Activated T-cell treated with anti-CD3 and anti-CD28 coated beads, Interleukin-2, amount 50 U/mL, for 4 hours (primary cell): ENCODE measurements around the gene UBE2E1. TPM values are rescaled to one million over a fixed set of nuclear protein-coding genes. Genes with fewer than 3 reads are reported as not detected.

Source experiments
- ATAC-seq, 2 donors: fragments of 200-7000 bp; cut with Tn5 transposase; one replicate each; pipeline ENCODE4 v1.10.0; 2021
- DNase-seq: peaks from one replicate; pipeline ENCODE4 v3.0.0-alpha.2; 2020
- H3K27me3 Mint-ChIP-seq: one replicate; pipeline ENCODE4 v1.8.0; 2021; ENCODE audit warnings: low read depth, mixed read lengths
- H3K36me3 Mint-ChIP-seq: one replicate; pipeline ENCODE4 v1.8.0; 2022; ENCODE audit warnings: mixed read lengths; ENCODE audit not compliant: insufficient read depth
- H3K4me1 Mint-ChIP-seq: one replicate; pipeline ENCODE4 v1.8.0; 2021; ENCODE audit warnings: low read depth, mixed read lengths
- H3K4me3 Mint-ChIP-seq: one replicate; pipeline ENCODE4 v1.8.0; 2021; ENCODE audit warnings: mild to moderate bottlenecking, moderate library complexity, mixed read lengths
- H3K9me3 Mint-ChIP-seq: one replicate; pipeline ENCODE4 v1.8.0; 2021; ENCODE audit warnings: mixed read lengths
- total RNA-seq, 3 donors: library from RNA; stranded (reverse); gene quantifications; one replicate each; pipeline ENCODE4 v1.2.1, GENCODE V29; 2021

UBE2E1 gene
- 10 to 100 TPM; 52.9 to 56.3 (median 54.1) TPM for total RNA-seq

GRCh38 chr3:23805633-23806533, at the start of gene UBE2E1:
TSS of gene UBE2E1 (plus strand) at chr3:23805955. CDS start at chr3:23807270, 1,315 bp downstream.
- peaks cover 4% of the 10 kb centered on the region for H3K36me3 Mint-ChIP-seq
- peak within 1 kb of the TSS; percentile 92 for H3K4me3 Mint-ChIP-seq
- H3K27me3 Mint-ChIP-seq = no peaks in the 10 kb centered on the region
- peaks cover 37% of the 10 kb centered on the region for H3K4me1 Mint-ChIP-seq
- DNase-seq (peak; percentile 63), ATAC-seq (peak; percentile 69 to 71)
- no peaks in the 10 kb centered on the region for H3K9me3 Mint-ChIP-seq

GRCh38 chr3:23756206-23756840, 49.4 kb upstream of the UBE2E1 start:
- no peak overlapping the region for H3K4me3 Mint-ChIP-seq
- ATAC-seq = no peak
- H3K9me3 Mint-ChIP-seq = no peaks in the 10 kb centered on the region

DNA sequence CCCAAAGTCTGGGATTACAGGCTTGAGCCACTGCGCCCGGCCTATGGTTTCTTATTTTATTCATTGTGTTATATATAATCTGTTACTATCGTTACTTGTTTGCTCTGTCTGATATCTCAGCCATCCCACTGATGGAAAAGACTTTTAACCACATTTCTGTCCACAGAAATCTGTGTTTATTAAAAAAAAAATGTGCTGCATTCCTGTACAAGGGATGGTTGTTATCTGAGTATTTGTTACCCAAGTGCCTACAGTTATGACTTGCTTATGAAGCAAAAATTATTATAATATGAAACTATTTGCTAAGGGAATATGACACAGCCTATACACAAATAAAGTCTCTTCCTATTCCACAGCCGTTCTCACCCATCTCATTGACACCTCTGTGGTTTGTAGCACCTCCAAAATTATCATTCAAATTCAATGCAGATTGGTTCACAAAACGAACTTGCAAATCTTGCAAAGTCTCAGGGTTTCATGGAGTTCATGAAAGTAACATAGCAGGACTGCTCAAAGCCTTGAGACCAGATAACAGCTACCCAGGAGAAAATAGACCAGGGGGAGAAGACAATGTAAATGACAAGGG, 47.4 kb upstream of the UBE2E1 start:
- DNase-seq (no peak), ATAC-seq (no peak)
- Mint-ChIP-seq H3K4me1 (peaks cover 26% of the 10 kb centered on the region), H3K4me3 (no peak overlapping the region), H3K27me3 (peaks cover 2% of the 10 kb centered on the region), H3K36me3 (no peaks in the 10 kb centered on the region), H3K9me3 (no peaks in the 10 kb centered on the region)

More at GRCh38 chr3:23756206-23756840, 49.4 kb upstream of the UBE2E1 start:
- DNase-seq = no peak
- Mint-ChIP-seq H3K36me3 (no peaks in the 10 kb centered on the region), H3K4me1 (peaks cover 13% of the 10 kb centered on the region), H3K27me3 (peaks cover 2% of the 10 kb centered on the region)

- Mint-ChIP-seq H3K4me1 (peaks cover 26% of the 10 kb centered on the region), H3K4me3 (no peak overlapping the region)
These were observed 45.4 kb upstream of the UBE2E1 start for GRCh38 chr3:23760325-23760724.

DNA sequence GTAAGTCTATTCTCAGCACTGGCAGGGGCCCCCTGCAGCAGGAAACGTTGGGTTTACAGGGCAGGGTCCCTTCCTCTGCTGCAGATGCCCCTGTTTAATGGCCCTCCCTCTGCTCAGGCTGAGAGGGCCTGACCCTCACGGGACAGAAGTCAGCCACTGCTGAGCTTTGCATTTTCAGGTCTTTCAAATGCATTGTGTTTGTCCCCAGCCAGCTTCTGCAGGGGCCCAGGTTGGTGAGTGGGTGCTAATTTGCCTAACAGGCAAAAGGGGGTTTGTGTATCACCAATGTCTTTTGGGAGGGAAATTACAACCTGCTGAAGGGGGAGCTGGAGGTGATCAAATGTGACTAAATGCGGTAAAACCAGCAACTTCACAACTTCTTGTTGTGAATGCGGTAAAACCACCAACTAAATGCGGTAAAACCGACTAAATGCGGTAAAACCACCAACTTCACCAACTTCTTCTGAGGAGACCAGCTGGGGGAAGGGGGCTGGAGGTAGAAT, 44.8 kb upstream of the UBE2E1 start:
- ATAC-seq (peak; percentile 62 to 67), DNase-seq (no peak)
- Mint-ChIP-seq H3K27me3 (peaks cover 2% of the 10 kb centered on the region), H3K4me1 (peaks cover 26% of the 10 kb centered on the region), H3K4me3 (no peak overlapping the region), H3K36me3 (no peaks in the 10 kb centered on the region), H3K9me3 (no peaks in the 10 kb centered on the region)

More at GRCh38 chr3:23760325-23760724, 45.4 kb upstream of the UBE2E1 start:
- Mint-ChIP-seq H3K36me3 (no peaks in the 10 kb centered on the region), H3K27me3 (peaks cover 2% of the 10 kb centered on the region), H3K9me3 (no peaks in the 10 kb centered on the region)
- DNase-seq = no peak
- ATAC-seq = peak in 1 of 2 donors; percentile 6

DNA sequence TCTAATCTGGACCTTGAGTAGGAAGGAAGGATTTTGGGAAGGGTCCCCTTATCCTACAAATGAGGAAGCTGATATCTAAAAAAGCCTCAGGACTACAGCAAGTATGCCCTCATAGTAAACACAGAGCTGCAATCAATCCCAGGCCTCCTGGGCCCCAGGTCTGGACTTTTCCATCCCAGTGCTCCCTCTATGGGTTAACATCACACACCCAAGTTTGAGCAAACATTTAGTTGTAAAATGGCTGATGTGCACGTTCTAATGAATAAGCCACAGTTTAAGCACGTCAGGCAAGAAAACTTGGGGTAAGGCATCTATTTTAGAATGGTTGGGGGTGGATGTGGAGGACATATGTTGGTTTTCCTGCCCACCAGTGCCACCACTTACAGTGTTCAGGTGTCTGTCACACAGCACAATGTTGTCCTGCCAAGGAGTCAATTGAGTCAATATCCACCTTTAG, 44.3 kb upstream of the UBE2E1 start:
- H3K36me3 Mint-ChIP-seq = no peaks in the 10 kb centered on the region
- H3K9me3 Mint-ChIP-seq = no peaks in the 10 kb centered on the region
- peaks cover 26% of the 10 kb centered on the region for H3K4me1 Mint-ChIP-seq
- H3K4me3 Mint-ChIP-seq = no peak overlapping the region
- H3K27me3 Mint-ChIP-seq = peaks cover 2% of the 10 kb centered on the region
- peak in 1 of 2 donors; percentile 27 for ATAC-seq
- no peak for DNase-seq

GRCh38 chr3:23762214-23762613, 43.5 kb upstream of the UBE2E1 start:
- DNase-seq (no peak), ATAC-seq (peak in 1 of 2 donors; percentile 70)
- H3K36me3 Mint-ChIP-seq = no peaks in the 10 kb centered on the region
- H3K4me1 Mint-ChIP-seq = peaks cover 26% of the 10 kb centered on the region
- H3K4me3 Mint-ChIP-seq = peak overlapping the region; percentile 0
- peaks cover 2% of the 10 kb centered on the region for H3K27me3 Mint-ChIP-seq
- no peaks in the 10 kb centered on the region for H3K9me3 Mint-ChIP-seq

DNA sequence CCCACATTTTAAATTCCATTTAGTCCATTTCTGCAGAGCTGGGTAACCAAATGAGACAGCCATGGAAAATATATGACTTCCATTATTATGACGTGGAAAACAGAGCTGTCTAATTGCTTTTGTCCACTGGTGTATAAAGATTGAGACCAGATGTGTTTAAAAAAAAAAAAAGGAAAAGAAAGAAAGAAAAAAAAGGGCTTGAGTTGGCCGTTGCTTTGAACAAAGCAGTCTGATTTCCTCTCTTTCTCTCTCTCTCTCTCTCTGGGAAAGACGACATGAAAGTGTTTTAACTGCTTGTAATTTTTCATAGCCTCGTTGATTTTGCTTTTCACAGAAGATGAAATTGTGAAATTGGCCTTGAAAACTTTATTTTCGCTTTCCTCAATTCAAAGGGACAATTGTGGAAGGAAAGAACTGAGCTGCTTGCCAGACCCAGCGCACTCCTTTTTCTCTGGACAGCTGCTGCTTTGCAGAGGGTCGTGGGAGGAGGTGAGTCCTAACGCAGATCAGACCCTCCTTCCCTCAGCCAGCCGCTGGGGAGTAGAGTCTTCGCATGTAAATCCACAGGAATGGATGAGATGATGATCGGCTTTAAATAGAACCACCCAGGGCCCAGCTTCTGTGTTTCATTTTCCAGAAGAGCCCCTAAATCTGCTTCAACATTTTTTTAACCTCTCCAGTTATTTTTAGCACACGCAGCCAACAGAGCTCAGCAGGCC, 42.8 kb upstream of the UBE2E1 start:
- DNase-seq (no peak), ATAC-seq (no peak)
- no peaks in the 10 kb centered on the region for H3K9me3 Mint-ChIP-seq
- peaks cover 2% of the 10 kb centered on the region for H3K27me3 Mint-ChIP-seq
- no peaks in the 10 kb centered on the region for H3K36me3 Mint-ChIP-seq
- peaks cover 26% of the 10 kb centered on the region for H3K4me1 Mint-ChIP-seq
- H3K4me3 Mint-ChIP-seq = peak overlapping the region; percentile 0

DNA sequence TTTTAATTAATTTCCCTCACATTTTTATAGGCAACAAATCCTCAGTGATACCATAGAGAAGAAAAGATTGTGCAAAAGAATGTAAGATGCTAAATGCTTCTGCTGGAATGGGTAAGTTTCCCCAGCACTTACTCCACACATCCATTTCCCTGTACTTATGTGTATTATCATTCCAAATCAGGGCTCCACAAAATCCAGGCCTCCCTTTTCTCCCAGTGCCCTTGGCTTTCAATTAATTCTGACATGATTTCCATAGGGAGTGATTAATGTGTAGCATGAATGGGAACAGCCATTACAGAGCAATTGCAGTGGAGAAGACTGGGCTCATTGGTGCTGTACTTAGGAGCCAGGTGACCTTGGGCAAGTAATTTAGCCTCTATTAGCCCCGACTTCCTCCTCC, 41.3 kb upstream of the UBE2E1 start:
- DNase-seq (no peak), ATAC-seq (no peak)
- no peaks in the 10 kb centered on the region for H3K27me3 Mint-ChIP-seq
- no peak overlapping the region for H3K4me3 Mint-ChIP-seq
- no peaks in the 10 kb centered on the region for H3K9me3 Mint-ChIP-seq
- H3K4me1 Mint-ChIP-seq = peaks cover 23% of the 10 kb centered on the region
- no peaks in the 10 kb centered on the region for H3K36me3 Mint-ChIP-seq

- no peaks in the 10 kb centered on the region for H3K9me3 Mint-ChIP-seq
- no peak for ATAC-seq
- no peaks in the 10 kb centered on the region for H3K36me3 Mint-ChIP-seq
- H3K4me1 Mint-ChIP-seq = peaks cover 3% of the 10 kb centered on the region
- no peaks in the 10 kb centered on the region for H3K27me3 Mint-ChIP-seq
- no peak overlapping the region for H3K4me3 Mint-ChIP-seq
- no peak for DNase-seq
These were observed 38.2 kb upstream of the UBE2E1 start for GRCh38 chr3:23767546-23767945.

GRCh38 chr3:23775254-23775909, 30.4 kb upstream of the UBE2E1 start:
- Mint-ChIP-seq H3K27me3 (no peaks in the 10 kb centered on the region), H3K4me3 (no peak overlapping the region), H3K4me1 (no peaks in the 10 kb centered on the region), H3K9me3 (no peaks in the 10 kb centered on the region), H3K36me3 (no peaks in the 10 kb centered on the region)
- ATAC-seq (no peak), DNase-seq (no peak)

DNA sequence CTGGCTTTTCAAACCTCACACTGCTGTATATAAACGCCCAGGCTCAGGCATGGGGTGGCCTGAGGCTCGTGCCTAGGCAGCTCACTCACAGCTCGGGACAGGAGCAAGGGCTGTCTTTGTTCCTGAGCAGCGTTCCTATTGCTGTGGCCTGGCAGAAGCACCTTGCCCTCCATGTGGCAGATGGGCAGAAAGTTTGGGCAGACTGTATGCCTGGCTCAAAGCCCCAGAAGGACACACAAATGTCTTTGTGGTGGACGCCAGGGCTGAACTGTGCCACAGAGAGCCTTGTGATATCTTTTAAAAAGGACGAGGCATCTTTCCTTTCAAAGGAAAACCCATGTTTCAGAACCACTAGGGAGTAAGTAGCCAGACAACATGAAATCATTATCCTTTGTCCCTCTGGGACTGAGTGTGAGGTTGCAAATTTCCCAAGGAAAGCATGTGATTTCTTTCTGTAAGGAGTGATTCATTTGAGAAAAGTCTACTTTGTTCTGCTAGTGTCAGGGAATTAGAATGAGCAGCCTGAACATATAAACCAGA, 29.3 kb upstream of the UBE2E1 start:
- Mint-ChIP-seq H3K36me3 (no peaks in the 10 kb centered on the region), H3K9me3 (no peaks in the 10 kb centered on the region), H3K27me3 (no peaks in the 10 kb centered on the region), H3K4me3 (no peak overlapping the region), H3K4me1 (no peaks in the 10 kb centered on the region)
- DNase-seq = no peak
- ATAC-seq = no peak

- DNase-seq = no peak
These were observed 27.3 kb upstream of the UBE2E1 start for GRCh38 chr3:23778446-23778845.

More at GRCh38 chr3:23778446-23778845, 27.3 kb upstream of the UBE2E1 start:
- no peak for ATAC-seq
- no peaks in the 10 kb centered on the region for H3K4me1 Mint-ChIP-seq
- H3K4me3 Mint-ChIP-seq = no peak overlapping the region
- H3K9me3 Mint-ChIP-seq = no peaks in the 10 kb centered on the region
- H3K36me3 Mint-ChIP-seq = no peaks in the 10 kb centered on the region
- H3K27me3 Mint-ChIP-seq = peaks cover 3% of the 10 kb centered on the region
